HEK293 (cell line): ENCODE measurements around the gene ATP5ME.

Source experiments
- CTCF ChIA-PET: fragments of 350-600 bp; formaldehyde crosslinking; extraction: SDS; loops from one replicate; lab custom pipeline; 2021; ENCODE audit warnings: antibody characterized with exemption; lab: Yijun Ruan, JAX
- POLR2A ChIA-PET: fragments of 300-600 bp; formaldehyde crosslinking; extraction: SDS; loops from one replicate; lab custom pipeline; 2020; ENCODE audit warnings: antibody characterized with exemption, inconsistent platforms; lab: Yijun Ruan, JAX
- H3K27ac ChIP-seq: fragments of 200-500 bp; sonication (Bioruptor generic); 2 replicates; pipeline ENCODE4 v1.5.1; 2014; ENCODE audit warnings: low read depth, low read length, control low read depth, inconsistent platforms; ENCODE audit errors: extremely low read depth
- H3K36me3 ChIP-seq, 2 experiments: fragments of 200-500 bp in 1 of 2; sonication (Bioruptor generic) in 1 of 2; 1 replicate in 1 of 2; 2 replicates in 1 of 2; pipeline ENCODE4 v1.5.1; 2014 to 2017; ENCODE audit warnings: inconsistent platforms in 2 of 2, low read length in 2 of 2; ENCODE audit not compliant: control insufficient read depth in 2 of 2, insufficient read depth in 1 of 2
- H3K4me1 ChIP-seq: fragments of 200-500 bp; sonication (Bioruptor generic); 2 replicates; pipeline ENCODE4 v1.5.1; 2014; ENCODE audit warnings: mild to moderate bottlenecking, low read length, inconsistent platforms; ENCODE audit not compliant: control insufficient read depth, insufficient read depth
- H3K4me3 ChIP-seq: 2 replicates; pipeline ENCODE4 v1.5.1; 2011; ENCODE audit warnings: low read depth, mild to moderate bottlenecking, control low read depth, low read length, moderate library complexity
- H3K9me3 ChIP-seq: fragments of 200-500 bp; sonication (Bioruptor generic); 2 replicates; pipeline ENCODE4 v1.5.1; 2014; ENCODE audit warnings: low read depth, low read length, inconsistent platforms; ENCODE audit not compliant: control insufficient read depth, insufficient read depth
- CTCF ChIP-seq: fragments of 450-650 bp; formaldehyde crosslinking; IDR thresholded peaks from 2 replicates; pipeline ENCODE4 v1.5.1; 2016; ENCODE audit warnings: missing biosample characterization, missing genetic modification characterization
- EGR2 ChIP-seq: fragments of 450-650 bp; formaldehyde crosslinking; IDR thresholded peaks from 2 replicates; pipeline ENCODE4 v1.5.1; 2016; ENCODE audit warnings: low read depth, missing biosample characterization, missing genetic modification characterization
- GLI2 ChIP-seq: fragments of 450-650 bp; formaldehyde crosslinking; IDR thresholded peaks from 2 replicates; pipeline ENCODE4; 2017; ENCODE audit warnings: missing biosample characterization, missing genetic modification characterization, low read depth, borderline replicate concordance
- GLIS1 ChIP-seq: fragments of 450-650 bp; formaldehyde crosslinking; IDR thresholded peaks from 2 replicates; pipeline ENCODE4 v1.5.1; 2016; ENCODE audit warnings: missing biosample characterization, missing genetic modification characterization
- GLIS2 ChIP-seq: fragments of 450-650 bp; formaldehyde crosslinking; IDR thresholded peaks from 2 replicates; pipeline ENCODE4 v1.5.1; 2016; ENCODE audit warnings: missing biosample characterization, missing genetic modification characterization
- IKZF3 ChIP-seq: fragments of 450-650 bp; IDR thresholded peaks from 2 replicates; pipeline ENCODE4 v1.5.0; 2018; ENCODE audit warnings: missing biosample characterization, mild to moderate bottlenecking, missing genetic modification characterization, moderate library complexity
- INSM2 ChIP-seq: fragments of 450-650 bp; formaldehyde crosslinking; IDR thresholded peaks from 2 replicates; pipeline ENCODE4 v1.5.1; 2016; ENCODE audit warnings: missing biosample characterization, missing genetic modification characterization
- KLF8 ChIP-seq: fragments of 450-650 bp; formaldehyde crosslinking; IDR thresholded peaks from 2 replicates; pipeline ENCODE4 v1.5.1; 2016; ENCODE audit warnings: missing biosample characterization, missing genetic modification characterization
- SCRT1 ChIP-seq: fragments of 450-650 bp; formaldehyde crosslinking; IDR thresholded peaks from 2 replicates; pipeline ENCODE4 v1.5.1; 2016; ENCODE audit warnings: missing biosample characterization, missing genetic modification characterization, borderline replicate concordance
- WT1 ChIP-seq: fragments of 450-650 bp; formaldehyde crosslinking; IDR thresholded peaks from 2 replicates; pipeline ENCODE4 v1.5.1; 2016; ENCODE audit warnings: missing biosample characterization, missing genetic modification characterization
- ZBTB10 ChIP-seq: fragments of 450-650 bp; formaldehyde crosslinking; IDR thresholded peaks from 2 replicates; pipeline ENCODE4 v1.5.1; 2016; ENCODE audit warnings: missing biosample characterization, missing genetic modification characterization
- ZNF169 ChIP-seq: fragments of 450-650 bp; formaldehyde crosslinking; IDR thresholded peaks from 2 replicates; pipeline ENCODE4 v1.5.1; 2016; ENCODE audit warnings: missing biosample characterization, missing genetic modification characterization
- ZNF18 ChIP-seq: fragments of 450-650 bp; formaldehyde crosslinking; IDR thresholded peaks from 2 replicates; pipeline ENCODE4 v1.5.1; 2016; ENCODE audit warnings: missing biosample characterization, missing genetic modification characterization
- ZNF26 ChIP-seq: fragments of 450-650 bp; formaldehyde crosslinking; IDR thresholded peaks from 2 replicates; pipeline ENCODE4 v1.5.1; 2016; ENCODE audit warnings: missing biosample characterization, missing genetic modification characterization
- ZNF266 ChIP-seq: fragments of 450-650 bp; formaldehyde crosslinking; IDR thresholded peaks from 2 replicates; pipeline ENCODE4 v1.5.1; 2016; ENCODE audit warnings: missing biosample characterization, missing genetic modification characterization, low read depth
- ZNF292 ChIP-seq: fragments of 450-650 bp; formaldehyde crosslinking; IDR thresholded peaks from 2 replicates; pipeline ENCODE4 v1.5.1; 2016; ENCODE audit warnings: low read depth, missing biosample characterization, missing genetic modification characterization, borderline replicate concordance
- ZNF473 ChIP-seq: fragments of 450-650 bp; formaldehyde crosslinking; IDR thresholded peaks from 2 replicates; pipeline ENCODE4 v1.5.1; 2017; ENCODE audit warnings: missing biosample characterization, missing genetic modification characterization
- ZNF571 ChIP-seq: fragments of 450-650 bp; formaldehyde crosslinking; IDR thresholded peaks from 2 replicates; pipeline ENCODE4 v1.5.0; 2017; ENCODE audit warnings: missing biosample characterization, missing genetic modification characterization
- ZNF610 ChIP-seq: fragments of 450-650 bp; formaldehyde crosslinking; IDR thresholded peaks from 2 replicates; pipeline ENCODE4 v1.5.1; 2016; ENCODE audit warnings: missing biosample characterization, missing genetic modification characterization, borderline replicate concordance
- ZNF791 ChIP-seq: fragments of 450-650 bp; formaldehyde crosslinking; IDR thresholded peaks from 2 replicates; pipeline ENCODE4 v1.5.1; 2016; ENCODE audit warnings: missing biosample characterization, missing genetic modification characterization
- ZNF837 ChIP-seq: fragments of 450-650 bp; formaldehyde crosslinking; IDR thresholded peaks from 2 replicates; pipeline ENCODE4 v1.5.1; 2016; ENCODE audit warnings: missing biosample characterization, missing genetic modification characterization
- ZSCAN4 ChIP-seq: fragments of 450-650 bp; formaldehyde crosslinking; IDR thresholded peaks from 2 replicates; pipeline ENCODE4 v1.5.1; 2017; ENCODE audit warnings: missing biosample characterization, missing genetic modification characterization

Gene ATP5ME

GRCh38 chr4:683982-684622 is 10.0 kb upstream of the ATP5ME start (continued):
- peak; percentile 86 for TF ChIP-seq CTCF (tag by site-specific recombination)
- peak; percentile 47; the same call in 1 of the 2 replicates for TF ChIP-seq KLF8
- no peak for TF ChIP-seq ZNF791
- TF ChIP-seq ZNF266 (tag by site-specific recombination) = no peak
- TF ChIP-seq EGR2 = no peak
- no peak for TF ChIP-seq INSM2 (tag by site-specific recombination)

GRCh38 chr4:683247-683897 is 9.3 kb upstream of the ATP5ME start:
- POLR2A ChIA-PET = interaction anchor here (1.6 kb wide), 1 partner anchor 9 kb away, joined by 4 read pairs; the partner anchor contains the start of genes ATP5ME and MYL5
- H3K4me1 ChIP-seq = no peaks in the 10 kb centered on the region; the same call in 1 of the 2 replicates
- H3K27ac ChIP-seq = no peak overlapping the region
- no peaks in the 10 kb centered on the region for H3K36me3 ChIP-seq
- CTCF ChIA-PET = interaction anchor here (0.6 to 1.9 kb wide), 7 partner anchors 8 to 45 kb away, joined by 3 to 6 read pairs (median 3); partner anchors contain the start of genes ATP5ME and MYL5
- no peak overlapping the region for H3K4me3 ChIP-seq
- no peaks in the 10 kb centered on the region for H3K9me3 ChIP-seq
- TF ChIP-seq ZNF18 (tag by site-specific recombination) = no peak
- no peak for TF ChIP-seq ZNF169
- no peak for TF ChIP-seq ZSCAN4 (tag by site-specific recombination)
- TF ChIP-seq GLIS2 (tag by site-specific recombination) = no peak
- no peak for TF ChIP-seq ZNF473
- no peak for TF ChIP-seq CTCF (tag by site-specific recombination)
- TF ChIP-seq ZNF571 (tag by site-specific recombination) = no peak
- TF ChIP-seq ZNF26 = no peak
- TF ChIP-seq ZBTB10 (tag by site-specific recombination) = no peak
- TF ChIP-seq GLI2 = no peak
- no peak for TF ChIP-seq ZNF610 (tag by site-specific recombination)
- TF ChIP-seq WT1 = no peak
- TF ChIP-seq ZNF837 = no peak
- no peak for TF ChIP-seq SCRT1
- TF ChIP-seq ZNF292 = no peak
- no peak for TF ChIP-seq GLIS1 (tag by site-specific recombination)
- TF ChIP-seq IKZF3 (tag by site-specific recombination) = no peak
